GM19467 (cell line): ENCODE data around the gene JUP.
"Not testable (repeated sequence)": the region's sequence is repeated elsewhere in the genome, so short reads cannot be mapped to it uniquely, and the experiment has no call there.

Source experiments
- ATAC-seq: cut with Tn5 transposase; IDR thresholded peaks from one replicate; pipeline ENCODE4 v1.9.1; 2021; ENCODE audit warnings: mild to moderate bottlenecking, moderate library complexity; ENCODE audit not compliant: unreplicated experiment

Gene JUP

DNA sequence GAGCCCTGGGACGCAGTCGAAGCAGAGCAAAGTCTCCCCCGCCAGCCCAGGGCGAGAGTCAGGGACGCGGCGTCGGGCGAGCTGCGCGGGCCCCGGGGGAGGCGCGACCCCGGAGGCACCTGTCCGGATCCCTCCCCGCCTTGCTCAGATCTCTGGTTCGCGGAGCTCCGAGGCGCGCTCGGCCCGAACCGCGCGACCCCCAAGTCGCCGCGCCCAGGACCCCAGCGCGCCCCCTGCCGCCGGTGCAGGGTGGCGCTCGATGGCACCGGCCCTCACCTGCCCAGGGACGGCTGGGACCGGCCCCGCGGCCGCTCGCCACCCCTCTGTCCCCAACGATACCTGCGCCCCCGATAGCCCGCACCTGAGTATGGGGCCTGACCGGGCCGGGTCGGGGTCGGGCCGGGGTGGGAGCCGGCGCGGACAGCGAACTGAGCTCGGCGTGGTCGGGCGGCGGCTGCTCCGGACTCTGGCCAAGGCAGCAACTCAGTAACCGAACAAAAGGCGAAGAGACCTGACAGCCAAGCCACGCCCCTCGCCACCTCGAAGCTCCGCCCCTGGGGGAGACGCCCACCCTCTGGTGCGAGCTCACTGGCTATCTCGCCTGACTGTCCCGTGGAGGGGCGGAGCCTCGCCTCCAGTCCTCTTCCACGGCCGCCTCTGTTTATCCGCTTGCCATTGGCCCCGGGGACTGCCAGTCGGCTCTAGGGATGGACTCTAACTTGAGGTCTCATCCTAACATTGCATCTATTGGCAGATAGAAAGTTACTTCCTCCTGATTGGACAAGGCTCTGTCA lies at the start of gene JUP:
Gene JUP (minus strand): TSS at position 485 of the 794 bp plus-strand sequence. CDS start 14,857 bp downstream, outside the sequence.
- peak; percentile 68 for ATAC-seq

DNA sequence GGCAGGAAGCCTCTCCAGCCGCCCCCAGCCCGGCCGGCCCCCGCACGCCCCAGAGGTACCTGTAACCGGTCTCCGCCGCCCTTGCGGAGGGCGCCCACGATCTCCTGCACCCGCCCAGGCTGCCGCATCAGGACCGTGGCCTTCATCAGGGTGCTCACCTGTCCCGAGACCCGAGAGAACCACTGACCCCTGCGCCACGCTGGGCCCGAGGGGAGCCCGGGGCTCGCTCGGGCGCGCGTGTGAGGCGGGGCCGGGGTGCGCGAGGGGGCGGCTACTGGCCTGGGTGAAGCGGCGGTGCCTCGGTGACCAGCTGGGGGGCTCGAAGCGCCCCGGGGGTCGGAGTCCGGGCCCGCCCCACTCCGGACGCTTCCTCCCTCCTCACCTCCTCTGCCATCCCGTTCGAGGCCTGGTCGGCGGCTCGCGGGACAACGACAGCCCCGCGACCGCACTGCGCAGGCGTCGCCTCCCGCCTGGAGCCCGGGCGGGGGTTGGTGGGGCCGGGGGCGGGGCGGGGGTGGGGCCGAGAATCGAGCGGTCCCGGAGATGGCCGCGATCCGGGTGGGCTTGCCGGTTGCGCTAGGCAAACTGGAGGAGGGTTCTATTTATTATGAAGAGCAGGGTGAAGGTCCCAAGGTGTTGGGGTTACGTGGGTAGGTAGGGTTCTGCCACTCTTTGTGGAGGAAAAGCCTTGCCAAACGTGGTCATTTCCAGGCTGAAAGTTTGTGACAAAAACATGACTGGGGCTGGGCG lies 49.5 kb upstream of the JUP start, which contains the start of gene NT5C3B:
Gene NT5C3B (minus strand): TSS at position 433 of the 750 bp plus-strand sequence. CDS start 39 bp downstream, at position 394.
- peak; percentile 58 for ATAC-seq

GRCh38 chr17:41835214-41835799 lies 48.8 kb upstream of the JUP start:
- ATAC-seq, result peak; percentile 15

DNA sequence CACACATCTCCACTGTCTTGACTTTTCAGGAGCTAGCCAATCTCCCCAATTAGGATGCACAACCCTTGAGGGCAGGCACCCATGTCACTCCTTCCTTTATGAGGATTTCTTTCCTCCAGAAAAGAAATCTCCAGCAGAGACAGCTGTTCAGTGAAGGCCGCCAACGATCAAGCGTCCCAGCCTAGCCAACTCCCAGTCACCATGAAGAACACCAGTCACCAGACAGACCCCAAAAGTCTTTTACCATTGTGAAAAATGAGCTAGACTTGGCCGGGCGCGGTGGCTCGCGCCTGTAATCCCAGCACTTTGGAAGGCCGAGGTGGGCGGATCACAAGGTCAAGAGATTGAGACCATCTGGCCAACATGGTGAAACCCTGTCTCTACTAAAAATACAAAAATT lies 43.5 kb upstream of the JUP start:
- not testable (repeated sequence) for ATAC-seq

GRCh38 chr17:41825175-41825845 lies 38.8 kb upstream of the JUP start:
- no peak for ATAC-seq

GRCh38 chr17:41824086-41824485 lies 37.6 kb upstream of the JUP start:
- ATAC-seq, result no peak

DNA sequence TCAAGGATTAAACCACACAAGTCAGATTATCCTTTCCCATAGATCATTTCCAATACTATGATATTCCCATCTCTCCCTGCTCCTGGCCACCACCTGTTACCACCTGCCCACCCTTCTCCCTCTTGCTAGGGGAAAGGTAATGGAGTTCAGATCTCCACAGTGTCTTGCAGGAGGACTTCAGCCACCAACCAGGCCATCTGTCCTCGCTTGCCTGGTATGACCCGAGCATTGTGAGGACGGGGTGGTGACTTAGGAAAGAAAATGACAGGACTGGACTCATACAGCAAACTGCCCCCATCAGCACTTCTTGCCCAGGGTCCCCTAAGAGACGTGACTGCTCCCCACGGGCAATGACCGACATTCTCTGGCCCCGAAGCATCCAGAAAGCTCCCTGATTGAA lies 37.1 kb upstream of the JUP start:
- ATAC-seq, result no peak

DNA sequence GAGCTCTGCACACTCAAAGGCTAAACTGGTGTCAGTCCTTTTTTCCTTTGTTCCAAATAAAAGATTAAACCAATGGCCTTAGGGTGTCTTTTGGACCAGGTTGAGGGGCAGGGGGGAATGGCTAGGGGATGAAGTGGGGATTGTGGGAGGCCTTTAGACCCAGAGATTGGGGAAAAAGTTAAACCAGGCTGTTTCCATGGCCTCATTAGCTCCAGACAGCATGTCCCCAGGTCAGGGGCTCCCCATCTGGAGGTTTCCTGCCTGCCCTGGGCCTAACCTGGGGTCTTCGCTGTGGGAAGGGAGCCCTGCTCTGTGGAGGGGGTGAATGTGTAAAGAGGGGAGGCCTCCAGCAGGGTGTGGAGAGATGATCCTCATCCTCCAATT lies 36.6 kb upstream of the JUP start:
- ATAC-seq, result no peak

DNA sequence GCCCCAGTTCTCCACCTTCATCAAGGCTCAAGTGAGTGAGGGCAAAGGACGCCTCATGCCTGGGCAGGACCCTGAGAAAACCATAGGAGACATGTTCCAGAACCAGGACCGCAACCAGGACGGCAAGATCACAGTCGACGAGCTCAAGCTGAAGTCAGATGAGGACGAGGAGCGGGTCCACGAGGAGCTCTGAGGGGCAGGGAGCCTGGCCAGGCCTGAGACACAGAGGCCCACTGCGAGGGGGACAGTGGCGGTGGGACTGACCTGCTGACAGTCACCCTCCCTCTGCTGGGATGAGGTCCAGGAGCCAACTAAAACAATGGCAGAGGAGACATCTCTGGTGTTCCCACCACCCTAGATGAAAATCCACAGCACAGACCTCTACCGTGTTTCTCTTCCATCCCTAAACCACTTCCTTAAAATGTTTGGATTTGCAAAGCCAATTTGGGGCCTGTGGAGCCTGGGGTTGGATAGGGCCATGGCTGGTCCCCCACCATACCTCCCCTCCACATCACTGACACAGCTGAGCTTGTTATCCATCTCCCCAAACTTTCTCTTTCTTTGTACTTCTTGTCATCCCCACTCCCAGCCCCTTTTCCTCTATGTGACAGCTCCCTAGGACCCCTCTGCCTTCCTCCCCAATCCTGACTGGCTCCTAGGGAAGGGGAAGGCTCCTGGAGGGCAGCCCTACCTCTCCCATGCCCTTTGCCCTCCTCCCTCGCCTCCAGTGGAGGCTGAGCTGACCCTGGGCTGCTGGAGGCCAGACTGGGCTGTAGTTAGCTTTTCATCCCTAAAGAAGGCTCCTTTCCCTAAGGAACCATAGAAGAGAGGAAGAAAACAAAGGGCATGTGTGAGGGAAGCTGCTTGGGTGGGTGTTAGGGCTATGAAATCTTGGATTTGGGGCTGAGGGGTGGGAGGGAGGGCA lies 36.0 kb upstream of the JUP start:
- ATAC-seq, result no peak

GRCh38 chr17:41821776-41822175 lies 35.3 kb upstream of the JUP start:
- no peak for ATAC-seq

GRCh38 chr17:41818024-41818423 lies 31.5 kb upstream of the JUP start:
- no peak for ATAC-seq

GRCh38 chr17:41816637-41817320 lies 30.3 kb upstream of the JUP start:
- no peak for ATAC-seq

GRCh38 chr17:41814195-41814594 lies 27.7 kb upstream of the JUP start:
- no peak for ATAC-seq

- ATAC-seq, result no peak
These were observed 27.2 kb upstream of the JUP start for GRCh38 chr17:41813699-41814124.

DNA sequence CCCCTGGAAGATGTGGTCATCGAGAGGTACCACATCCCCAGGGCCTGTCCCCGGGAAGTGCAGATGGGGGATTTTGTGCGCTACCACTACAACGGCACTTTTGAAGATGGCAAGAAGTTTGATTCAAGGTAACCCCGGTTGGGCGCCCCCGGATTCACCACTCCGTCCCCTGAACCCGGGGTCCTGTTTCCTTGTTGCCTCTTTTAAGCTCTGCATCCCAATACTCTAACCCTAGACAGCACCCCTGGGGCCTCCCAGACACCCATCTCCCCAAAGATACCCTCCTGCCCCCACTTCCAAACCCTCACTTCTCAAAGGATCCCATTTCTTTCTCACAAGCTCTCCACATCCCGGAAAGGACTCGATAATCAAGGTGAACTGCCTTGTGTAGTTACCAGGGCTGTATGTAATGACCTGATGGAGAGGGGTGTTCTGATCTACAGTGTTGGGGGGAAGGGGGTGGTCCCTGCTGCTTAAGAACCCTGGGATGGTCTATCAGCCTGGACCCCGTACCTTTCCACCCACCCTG lies 26.7 kb upstream of the JUP start:
- no peak for ATAC-seq

- ATAC-seq, result no peak
These were observed 26.1 kb upstream of the JUP start, which contains the start of gene FKBP10 for GRCh38 chr17:41812381-41813151. Gene FKBP10 (plus strand): TSS chr17:41813004. CDS start chr17:41813035, 31 bp downstream.

DNA sequence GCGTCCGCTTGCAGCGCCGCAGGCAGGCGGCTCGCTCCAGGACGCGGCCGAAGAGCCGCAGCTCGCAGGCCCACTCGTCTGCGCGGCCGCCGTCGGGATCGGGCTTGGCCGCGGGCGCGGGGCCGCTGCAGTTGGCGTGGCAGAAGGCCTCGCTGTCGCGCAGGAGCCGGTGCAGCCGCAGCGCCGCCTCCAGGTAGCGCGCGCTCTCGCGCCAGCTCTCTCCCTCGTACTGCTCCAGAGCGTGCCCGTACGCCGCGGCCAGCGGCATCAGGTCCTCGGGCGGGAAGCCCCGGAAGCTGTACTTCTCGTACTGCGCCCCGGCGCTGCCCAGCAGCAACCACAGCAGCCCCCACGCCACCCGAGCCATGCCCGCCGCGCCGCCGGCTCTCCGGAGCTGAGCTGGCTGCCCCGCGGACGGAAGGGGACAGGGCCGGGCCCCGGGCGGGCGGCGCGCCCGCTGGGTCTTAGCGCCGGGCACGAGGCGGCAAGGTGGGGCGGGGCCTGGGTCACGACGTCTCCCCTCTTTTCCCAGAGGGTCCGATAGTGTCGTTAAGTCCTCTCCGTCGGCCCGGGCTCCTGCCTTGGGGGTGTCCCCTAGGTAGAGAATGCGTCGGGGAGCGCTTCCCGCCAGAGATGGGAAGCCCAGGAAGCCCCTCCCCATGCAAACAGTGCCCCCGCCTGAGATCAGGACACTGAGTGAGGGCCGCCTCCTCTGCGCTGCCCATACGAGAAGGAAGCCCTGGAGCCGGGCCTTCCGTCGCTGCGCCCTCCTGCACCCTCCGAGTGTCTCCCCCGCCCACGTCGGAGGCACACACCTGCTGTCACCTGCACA lies 25.3 kb upstream of the JUP start, which contains the start of gene P3H4:
Gene P3H4 (minus strand): TSS at position 401 of the 832 bp plus-strand sequence. CDS start 34 bp downstream, at position 367.
- peak; percentile 49 for ATAC-seq
